ENCODE measurements around the gene MDM4. TPM values are rescaled to one million over a fixed set of nuclear protein-coding genes. Genes with fewer than 3 reads are reported as not detected.

Gene MDM4
- total RNA-seq, 2 donors from 2014 or later, result 65.5 to 161 TPM

DNA sequence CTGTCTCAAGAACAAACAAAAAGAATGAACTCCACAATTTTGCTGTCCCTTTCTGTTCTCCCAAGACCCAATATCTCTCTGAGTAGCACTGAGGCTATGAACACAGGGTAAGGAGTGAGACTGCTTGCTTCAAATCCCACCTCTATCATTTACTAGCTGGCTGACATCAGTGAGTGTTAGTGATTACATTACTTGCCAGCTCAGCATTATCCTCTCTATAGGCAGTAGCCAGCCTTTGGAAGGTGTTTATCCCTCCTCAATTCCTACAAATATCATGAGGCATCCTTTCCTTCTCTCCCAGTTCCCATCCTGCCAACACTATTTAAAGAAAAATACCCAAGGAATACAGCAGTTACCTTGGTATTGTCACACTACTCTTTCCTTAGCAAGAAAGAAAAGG, 24.6 kb upstream of the MDM4 start:
- Histone ChIP-seq H3K4me3 (ENCODE audit: low read length) (no peak overlapping the region), H3K36me3 (ENCODE audit: control insufficient read depth, insufficient read depth, low read length) (no peaks in the 10 kb centered on the region), H3K9me3 (ENCODE audit: control insufficient read depth, low read length) (no peaks in the 10 kb centered on the region), H3K9ac (ENCODE audit: extremely low read depth, low read length, poor library complexity, severe bottlenecking) (no peak overlapping the region), H3K4me1 (ENCODE audit: control insufficient read depth, insufficient read depth, low read length) (peaks cover 8% of the 10 kb centered on the region), H3K27me3 (ENCODE audit: control insufficient read depth, insufficient read depth, low read length, poor library complexity, severe bottlenecking) (peaks cover 9% of the 10 kb centered on the region), H3K27ac (ENCODE audit: low read depth, low read length) (no peak overlapping the region)
- Mint-ChIP-seq H3K4me3 (no peak overlapping the region), H3K9me3 (no peaks in the 10 kb centered on the region), H3K4me1 (peaks cover 31% of the 10 kb centered on the region), H3K27ac (no peak overlapping the region), H3K27me3 (ENCODE audit: insufficient read depth) (peaks cover 15% of the 10 kb centered on the region), H3K36me3 (ENCODE audit: low read depth) (peaks cover 3% of the 10 kb centered on the region)
- TF ChIP-seq, protein P1, sequence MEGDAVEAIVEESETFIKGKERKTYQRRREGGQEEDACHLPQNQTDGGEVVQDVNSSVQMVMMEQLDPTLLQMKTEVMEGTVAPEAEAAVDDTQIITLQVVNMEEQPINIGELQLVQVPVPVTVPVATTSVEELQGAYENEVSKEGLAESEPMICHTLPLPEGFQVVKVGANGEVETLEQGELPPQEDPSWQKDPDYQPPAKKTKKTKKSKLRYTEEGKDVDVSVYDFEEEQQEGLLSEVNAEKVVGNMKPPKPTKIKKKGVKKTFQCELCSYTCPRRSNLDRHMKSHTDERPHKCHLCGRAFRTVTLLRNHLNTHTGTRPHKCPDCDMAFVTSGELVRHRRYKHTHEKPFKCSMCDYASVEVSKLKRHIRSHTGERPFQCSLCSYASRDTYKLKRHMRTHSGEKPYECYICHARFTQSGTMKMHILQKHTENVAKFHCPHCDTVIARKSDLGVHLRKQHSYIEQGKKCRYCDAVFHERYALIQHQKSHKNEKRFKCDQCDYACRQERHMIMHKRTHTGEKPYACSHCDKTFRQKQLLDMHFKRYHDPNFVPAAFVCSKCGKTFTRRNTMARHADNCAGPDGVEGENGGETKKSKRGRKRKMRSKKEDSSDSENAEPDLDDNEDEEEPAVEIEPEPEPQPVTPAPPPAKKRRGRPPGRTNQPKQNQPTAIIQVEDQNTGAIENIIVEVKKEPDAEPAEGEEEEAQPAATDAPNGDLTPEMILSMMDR (conservative IDR thresholded peaks at IDR 0.05), result no peak
- DNase-seq, result no peak

DNA sequence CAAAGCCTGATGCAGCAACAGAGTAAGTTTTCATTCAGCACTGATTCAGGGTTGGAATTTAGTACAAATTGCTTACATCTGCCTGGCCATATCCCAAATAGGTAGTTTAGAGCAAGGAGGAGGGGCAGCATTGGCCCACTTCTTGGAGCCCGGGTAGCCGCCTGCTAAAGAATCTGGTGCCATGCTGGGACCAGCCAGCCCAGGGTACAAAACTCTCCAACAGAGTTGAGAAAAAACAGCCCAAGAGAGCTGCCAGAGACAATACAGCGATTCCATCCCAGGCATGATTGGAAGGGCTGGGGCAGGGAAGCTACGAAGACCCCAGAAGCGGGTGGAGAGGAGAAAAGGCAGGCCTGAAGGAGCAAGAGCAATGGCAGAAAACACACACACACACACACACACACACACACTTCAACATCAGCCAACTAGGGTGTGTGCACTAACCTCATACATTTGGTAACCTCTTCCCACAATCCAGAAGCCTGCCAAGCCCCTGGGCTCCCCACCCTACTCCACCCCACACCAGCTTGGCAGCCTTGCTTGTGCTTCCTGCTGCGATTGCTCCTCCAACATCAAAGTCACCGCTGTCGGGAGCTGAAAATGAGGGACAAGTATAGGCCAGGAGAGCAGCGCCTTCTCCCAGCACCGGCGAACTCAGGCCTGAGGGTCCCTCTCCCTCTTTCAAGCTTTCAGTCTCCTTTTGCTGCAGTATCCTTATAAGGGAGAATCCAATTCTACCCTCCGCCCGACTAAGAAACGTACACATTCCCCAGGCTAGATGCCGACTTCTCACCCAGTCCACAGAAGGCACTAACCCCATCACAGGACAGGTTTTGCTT, 22.8 kb upstream of the MDM4 start:
- H3K27me3 ChIP-seq (ENCODE audit: control insufficient read depth, insufficient read depth, low read length, poor library complexity, severe bottlenecking), result peaks cover 23% of the 10 kb centered on the region
- H3K27me3 Mint-ChIP-seq (ENCODE audit: insufficient read depth), result peaks cover 29% of the 10 kb centered on the region
- peak overlapping the region; percentile 84 for H3K9ac ChIP-seq (ENCODE audit: extremely low read depth, low read length, poor library complexity, severe bottlenecking)
- no peaks in the 10 kb centered on the region for H3K9me3 ChIP-seq (ENCODE audit: control insufficient read depth, low read length)
- H3K27ac Mint-ChIP-seq, result peak overlapping the region; percentile 87
- DNase-seq, result peak; percentile 72
- H3K27ac ChIP-seq (ENCODE audit: low read depth, low read length), result peak overlapping the region; percentile 98
- 8 to 21% methylated on average over 9 to 15 of the region's 15 CpGs for WGBS, 2 experiments (ENCODE audit: insufficient coverage in 1 of 2, insufficient read length in 1 of 2)
- peak overlapping the region; percentile 78 for H3K4me3 Mint-ChIP-seq
- peaks cover 8% of the 10 kb centered on the region for H3K4me1 ChIP-seq (ENCODE audit: control insufficient read depth, insufficient read depth, low read length)
- peaks cover 31% of the 10 kb centered on the region for H3K4me1 Mint-ChIP-seq
- H3K9me3 Mint-ChIP-seq, result no peaks in the 10 kb centered on the region
- no peaks in the 10 kb centered on the region for H3K36me3 ChIP-seq (ENCODE audit: control insufficient read depth, insufficient read depth, low read length)
- TF ChIP-seq, protein P1 (conservative IDR thresholded peaks at IDR 0.05), result no peak
- H3K36me3 Mint-ChIP-seq (ENCODE audit: low read depth), result no peaks in the 10 kb centered on the region
- peak overlapping the region; percentile 97 for H3K4me3 ChIP-seq (ENCODE audit: low read length)

DNA sequence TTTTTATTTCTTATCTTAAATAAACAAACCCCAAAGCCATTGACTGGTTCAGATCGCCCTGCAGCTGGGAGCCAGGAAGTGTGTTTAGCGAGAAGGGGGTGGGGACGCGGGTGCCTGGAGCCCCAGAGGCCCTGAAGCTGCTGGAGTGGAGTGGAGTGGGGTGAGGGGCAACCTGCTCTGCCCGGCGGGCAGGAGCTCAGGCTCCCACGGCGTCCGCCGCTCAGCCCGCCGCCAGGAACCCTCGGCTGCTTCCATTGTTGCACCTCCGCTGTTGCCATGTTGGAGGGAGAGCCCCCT, 22.3 kb upstream of the MDM4 start:
- TF ChIP-seq, protein P1 (conservative IDR thresholded peaks at IDR 0.05), result no peak
- peak overlapping the region; percentile 97 for H3K4me3 ChIP-seq (ENCODE audit: low read length)
- Mint-ChIP-seq H3K4me1 (peaks cover 27% of the 10 kb centered on the region), H3K9me3 (no peaks in the 10 kb centered on the region), H3K4me3 (peak overlapping the region; percentile 78), H3K27me3 (ENCODE audit: insufficient read depth) (peaks cover 35% of the 10 kb centered on the region), H3K36me3 (ENCODE audit: low read depth) (no peaks in the 10 kb centered on the region), H3K27ac (peak overlapping the region; percentile 87)
- no peak for DNase-seq
- WGBS, 2 experiments (ENCODE audit: insufficient coverage in 1 of 2, insufficient read length in 1 of 2), result 0% methylated on average over 2 to 14 of the region's 14 CpGs
- H3K9ac ChIP-seq (ENCODE audit: extremely low read depth, low read length, poor library complexity, severe bottlenecking), result peak overlapping the region; percentile 84
- H3K4me1 ChIP-seq (ENCODE audit: control insufficient read depth, insufficient read depth, low read length), result peaks cover 8% of the 10 kb centered on the region
- H3K9me3 ChIP-seq (ENCODE audit: control insufficient read depth, low read length), result no peaks in the 10 kb centered on the region
- H3K36me3 ChIP-seq (ENCODE audit: control insufficient read depth, insufficient read depth, low read length), result no peaks in the 10 kb centered on the region
- peak overlapping the region; percentile 98 for H3K27ac ChIP-seq (ENCODE audit: low read depth, low read length)
- peaks cover 27% of the 10 kb centered on the region for H3K27me3 ChIP-seq (ENCODE audit: control insufficient read depth, insufficient read depth, low read length, poor library complexity, severe bottlenecking)
